ENCODE measurements around the gene CAPN3. TPM values are rescaled to one million over a fixed set of nuclear protein-coding genes. Genes with fewer than 3 reads are reported as not detected.

The CAPN3 gene
- total RNA-seq, 4 donors from 2014 or later: 0.79 to 16.2 (median 3.9) TPM

GRCh38 chr15:42409011-42409410 lies 49.7 kb downstream of the CAPN3 start:
- ATAC-seq: no peak
- no peaks in the 10 kb centered on the region for H3K27me3 ChIP-seq
- H3K4me3 ChIP-seq: no peak overlapping the region
- H3K9me3 ChIP-seq: no peaks in the 10 kb centered on the region
- H3K4me1 ChIP-seq: peaks cover 0 to 11% (median 0%) of the 10 kb centered on the region in 3 donors
- 97% methylated on average over 3 of the region's 9 CpGs; no CpG with 5 or more reads in 1 of the 2 donors for WGBS, 2 donors (ENCODE audit: low coverage in 1 of 2)
- peaks cover 0 to 44% of the 10 kb centered on the region in 2 donors for H3K36me3 ChIP-seq
- no peak overlapping the region for H3K27ac ChIP-seq
- TF ChIP-seq POLR2AphosphoS5 (IDR thresholded peaks at IDR 0.05): no peak

GRCh38 chr15:42411884-42412283 lies 52.6 kb downstream of the CAPN3 start:
- H3K4me1 ChIP-seq: peaks cover 0 to 11% (median 0%) of the 10 kb centered on the region in 3 donors
- TF ChIP-seq POLR2AphosphoS5 (IDR thresholded peaks at IDR 0.05) (no peak), EP300 (IDR thresholded peaks at IDR 0.05) (no peak), POLR2A (IDR thresholded peaks at IDR 0.05) (no peak), CTCF (IDR thresholded peaks at IDR 0.05) (no peak)
- H3K36me3 ChIP-seq: peaks cover 0 to 67% of the 10 kb centered on the region in 2 donors
- no peak for ATAC-seq
- H3K9me3 ChIP-seq: no peaks in the 10 kb centered on the region
- H3K27me3 ChIP-seq: no peaks in the 10 kb centered on the region
- no peak overlapping the region for H3K4me3 ChIP-seq
- no peak overlapping the region for H3K27ac ChIP-seq
- 91% methylated on average over 7 of the region's 7 CpGs; no CpG with 5 or more reads in 1 of the 2 donors for WGBS, 2 donors (ENCODE audit: low coverage in 1 of 2)

GRCh38 chr15:42413920-42414319 lies 54.6 kb downstream of the CAPN3 start:
- WGBS, 2 donors (ENCODE audit: low coverage in 1 of 2): 20 to 39% methylated on average over 2 of the region's 2 CpGs
- Histone ChIP-seq H3K4me3 (no peak overlapping the region), H3K27me3 (no peaks in the 10 kb centered on the region), H3K4me1 (peaks cover 0 to 11% (median 0%) of the 10 kb centered on the region in 3 donors), H3K27ac (no peak overlapping the region), H3K36me3 (peaks cover 0 to 87% of the 10 kb centered on the region in 2 donors), H3K9me3 (no peaks in the 10 kb centered on the region)
- TF ChIP-seq POLR2A (IDR thresholded peaks at IDR 0.05): no peak
- no peak for TF ChIP-seq EP300 (IDR thresholded peaks at IDR 0.05)
- no peak for TF ChIP-seq POLR2AphosphoS5 (IDR thresholded peaks at IDR 0.05)
- TF ChIP-seq CTCF (IDR thresholded peaks at IDR 0.05): no peak
- ATAC-seq: no peak

GRCh38 chr15:42419369-42419768 lies 60.1 kb downstream of the CAPN3 start:
- Histone ChIP-seq H3K4me3 (no peak overlapping the region), H3K36me3 (peaks cover 9 to 100% of the 10 kb centered on the region in 2 donors), H3K9me3 (no peaks in the 10 kb centered on the region), H3K27ac (no peak overlapping the region), H3K27me3 (no peaks in the 10 kb centered on the region), H3K4me1 (peaks cover 0 to 4% (median 0%) of the 10 kb centered on the region in 3 donors)
- ATAC-seq: no peak
- WGBS, 2 donors (ENCODE audit: low coverage in 1 of 2): 85 to 95% methylated on average over 4 to 7 of the region's 7 CpGs
- TF ChIP-seq POLR2AphosphoS5 (IDR thresholded peaks at IDR 0.05) (no peak), EP300 (IDR thresholded peaks at IDR 0.05) (no peak), POLR2A (IDR thresholded peaks at IDR 0.05) (no peak), CTCF (IDR thresholded peaks at IDR 0.05) (no peak)

- H3K36me3 ChIP-seq: peaks cover 16 to 100% of the 10 kb centered on the region in 2 donors
- WGBS, 2 donors (ENCODE audit: low coverage in 1 of 2): 81 to 86% methylated on average over 1 to 2 of the region's 2 CpGs
- no peak overlapping the region for H3K4me3 ChIP-seq
- H3K4me1 ChIP-seq: no peaks in the 10 kb centered on the region
- no peak overlapping the region for H3K27ac ChIP-seq
- no peaks in the 10 kb centered on the region for H3K9me3 ChIP-seq
- H3K27me3 ChIP-seq: no peaks in the 10 kb centered on the region
- TF ChIP-seq CTCF (IDR thresholded peaks at IDR 0.05) (no peak), POLR2A (IDR thresholded peaks at IDR 0.05) (no peak), EP300 (IDR thresholded peaks at IDR 0.05) (no peak), POLR2AphosphoS5 (IDR thresholded peaks at IDR 0.05) (no peak)
- no peak for ATAC-seq
Measured at GRCh38 chr15:42421376-42421775, 62.1 kb downstream of the CAPN3 start.
